AG10803 (cell line): ENCODE data around the gene PLAAT5.

Experiments
- DNase-seq: peaks from one replicate; pipeline ENCODE4 v3.0.0; 2010; ENCODE audit warnings: low read depth
- H3K4me3 ChIP-seq: 2 replicates; pipeline ENCODE4 v1.5.1; 2011; ENCODE audit warnings: mild to moderate bottlenecking, low read length, control low read depth
- TF ChIP-seq, protein P1 (sequence below): conservative IDR thresholded peaks from 2 replicates; pipeline ENCODE4 v1.5.1; 2011; ENCODE audit warnings: mild to moderate bottlenecking, low read length, control low read depth, inconsistent platforms

The PLAAT5 gene

DNA sequence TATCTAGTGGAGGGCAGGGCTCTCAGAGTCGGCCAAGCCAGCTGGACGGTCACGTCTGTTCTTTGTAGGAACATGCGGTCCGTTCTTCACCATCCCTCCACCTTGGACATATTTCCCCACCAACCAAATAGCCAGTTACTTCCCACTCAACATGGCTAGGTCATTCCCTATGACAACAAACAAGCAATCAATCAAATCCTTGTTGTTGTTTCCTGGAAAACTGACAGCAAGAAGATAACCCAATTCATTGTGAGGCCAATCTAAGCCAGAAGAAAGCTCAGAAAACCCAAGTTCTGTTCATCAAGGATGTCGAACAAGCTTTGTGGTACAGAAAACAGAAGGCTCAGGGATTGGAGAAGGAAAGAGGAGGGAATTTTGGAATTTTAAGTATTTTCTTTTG is 10.9 kb downstream of the PLAAT5 start:
- no peak for DNase-seq
- TF ChIP-seq, protein P1, sequence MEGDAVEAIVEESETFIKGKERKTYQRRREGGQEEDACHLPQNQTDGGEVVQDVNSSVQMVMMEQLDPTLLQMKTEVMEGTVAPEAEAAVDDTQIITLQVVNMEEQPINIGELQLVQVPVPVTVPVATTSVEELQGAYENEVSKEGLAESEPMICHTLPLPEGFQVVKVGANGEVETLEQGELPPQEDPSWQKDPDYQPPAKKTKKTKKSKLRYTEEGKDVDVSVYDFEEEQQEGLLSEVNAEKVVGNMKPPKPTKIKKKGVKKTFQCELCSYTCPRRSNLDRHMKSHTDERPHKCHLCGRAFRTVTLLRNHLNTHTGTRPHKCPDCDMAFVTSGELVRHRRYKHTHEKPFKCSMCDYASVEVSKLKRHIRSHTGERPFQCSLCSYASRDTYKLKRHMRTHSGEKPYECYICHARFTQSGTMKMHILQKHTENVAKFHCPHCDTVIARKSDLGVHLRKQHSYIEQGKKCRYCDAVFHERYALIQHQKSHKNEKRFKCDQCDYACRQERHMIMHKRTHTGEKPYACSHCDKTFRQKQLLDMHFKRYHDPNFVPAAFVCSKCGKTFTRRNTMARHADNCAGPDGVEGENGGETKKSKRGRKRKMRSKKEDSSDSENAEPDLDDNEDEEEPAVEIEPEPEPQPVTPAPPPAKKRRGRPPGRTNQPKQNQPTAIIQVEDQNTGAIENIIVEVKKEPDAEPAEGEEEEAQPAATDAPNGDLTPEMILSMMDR: no peak
- H3K4me3 ChIP-seq: no peak overlapping the region

DNA sequence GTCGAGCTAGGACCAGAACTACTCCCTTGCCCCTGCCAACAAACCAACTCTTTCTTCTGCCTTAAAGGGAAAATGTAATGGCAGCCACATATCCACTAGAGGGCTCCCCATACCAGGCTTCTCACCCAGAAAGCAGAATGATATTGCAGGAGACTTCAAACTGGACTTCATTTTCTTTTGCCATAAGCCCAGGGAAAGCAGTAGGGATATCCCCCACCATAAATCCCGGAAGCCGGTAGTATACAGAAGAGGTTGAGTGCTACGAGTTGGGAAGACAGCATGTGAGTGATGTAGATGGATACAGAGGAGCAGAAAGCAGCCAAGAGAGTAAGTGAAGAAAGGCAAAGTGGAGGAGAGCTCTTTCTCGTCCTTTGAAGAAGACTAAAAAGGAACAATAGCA is 12.1 kb downstream of the PLAAT5 start:
- H3K4me3 ChIP-seq: no peak overlapping the region
- peak; percentile 71 for DNase-seq
- TF ChIP-seq, protein P1: peak; percentile 98

DNA sequence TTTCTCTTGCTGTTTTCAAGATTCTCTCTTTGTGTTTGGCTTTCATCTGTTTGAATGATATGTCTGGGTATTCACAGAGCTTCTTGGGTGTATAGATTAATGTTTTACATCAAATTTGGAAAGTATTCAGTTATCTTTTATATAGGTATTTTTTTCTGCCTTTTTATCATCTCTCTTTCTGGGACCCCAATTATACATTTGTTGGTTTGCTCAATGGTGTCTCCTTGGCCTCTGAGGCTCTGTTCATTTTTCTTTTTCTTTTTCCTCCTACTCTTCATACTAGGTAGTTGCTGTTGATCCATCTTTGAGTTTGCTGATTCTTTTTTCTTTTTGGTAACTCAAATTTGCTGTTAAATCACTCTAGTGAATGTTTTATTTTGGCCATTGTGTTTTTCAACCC is 14.3 kb downstream of the PLAAT5 start:
- TF ChIP-seq, protein P1: no peak
- no peak overlapping the region for H3K4me3 ChIP-seq
- no peak for DNase-seq

DNA sequence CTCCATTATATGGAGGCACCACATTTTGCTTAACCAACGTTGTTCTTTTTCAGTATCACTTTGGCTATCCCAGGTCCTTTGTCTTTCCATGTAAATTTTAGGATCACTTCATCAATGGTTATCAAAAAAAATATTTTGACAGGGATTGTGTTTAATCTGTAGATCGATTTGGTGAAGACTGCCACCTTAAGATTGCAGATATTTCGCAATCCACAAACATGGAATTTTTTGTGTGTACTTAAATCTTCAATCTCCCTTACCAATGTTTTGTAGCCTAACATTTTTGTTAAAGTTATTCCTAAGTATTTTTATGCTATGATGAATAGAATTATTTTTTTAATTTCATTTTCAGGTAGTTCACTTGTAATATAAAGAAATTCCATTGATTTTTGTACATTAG is 18.6 kb downstream of the PLAAT5 start:
- TF ChIP-seq, protein P1: no peak
- no peak overlapping the region for H3K4me3 ChIP-seq
- no peak for DNase-seq

DNA sequence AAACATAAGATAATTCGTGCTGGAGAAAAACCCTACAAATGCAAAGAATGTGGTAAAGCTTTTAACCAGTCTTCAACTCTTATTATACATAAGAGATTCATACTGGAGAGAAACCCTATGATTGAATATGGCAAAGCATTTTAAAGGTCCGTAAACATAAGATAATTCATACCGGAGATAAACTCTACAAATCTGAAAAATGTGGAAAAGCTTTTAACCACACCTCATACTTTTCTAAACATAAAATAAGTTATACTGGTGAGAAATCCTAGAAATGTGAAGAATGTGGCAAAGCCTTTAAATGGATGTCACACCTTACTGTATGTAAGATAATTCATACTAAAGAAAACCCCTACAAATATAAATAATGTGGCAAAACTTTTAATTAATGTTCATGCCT is 20.7 kb downstream of the PLAAT5 start:
- TF ChIP-seq, protein P1: no peak
- no peak for DNase-seq
- H3K4me3 ChIP-seq: no peak overlapping the region

DNA sequence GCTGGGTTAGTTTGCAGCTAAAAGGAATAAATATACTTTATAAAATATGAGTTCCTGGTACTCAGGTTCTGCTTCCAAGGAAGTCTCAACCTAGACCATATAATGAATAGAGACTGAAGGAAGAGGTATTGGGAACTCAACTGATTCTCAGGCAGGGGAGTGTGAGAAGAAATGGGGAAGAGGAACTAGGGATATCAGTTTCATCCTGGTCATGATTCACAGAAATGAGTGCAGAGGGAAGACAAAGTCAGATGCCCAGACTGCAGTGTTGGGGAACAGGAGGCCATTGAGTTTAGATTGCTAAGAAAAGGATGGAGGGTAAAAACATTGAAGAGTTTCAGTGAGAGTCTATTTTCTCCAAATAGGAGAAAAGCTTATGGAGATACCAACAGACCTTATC is 28.8 kb downstream of the PLAAT5 start:
- no peak for DNase-seq

DNA sequence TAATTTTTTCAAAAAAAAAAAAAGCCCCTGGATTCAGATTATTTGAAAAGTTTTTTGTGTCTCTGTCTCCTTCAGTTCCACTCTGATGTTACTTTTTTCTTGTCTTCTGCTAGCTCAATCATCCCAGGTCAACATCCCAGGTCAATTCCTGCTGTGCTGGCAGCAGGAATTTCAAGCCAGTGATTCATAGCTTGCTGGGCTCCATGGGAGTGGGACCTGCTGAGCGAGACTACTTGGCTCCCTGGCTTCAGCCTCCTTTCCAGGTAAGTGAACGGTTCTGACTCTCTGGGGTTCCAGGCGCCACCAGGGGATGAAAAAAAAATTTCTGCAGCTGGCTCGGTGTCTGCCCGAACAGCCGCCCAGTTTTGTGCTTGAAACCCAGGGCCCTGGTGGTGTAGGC is 31.4 kb downstream of the PLAAT5 start:
- no peak overlapping the region for H3K4me3 ChIP-seq
- TF ChIP-seq, protein P1: no peak
- no peak for DNase-seq

More for the DNA sequence above, 28.8 kb downstream of the PLAAT5 start:
- TF ChIP-seq, protein P1: no peak
- H3K4me3 ChIP-seq: no peak overlapping the region
